Smooth muscle cell (in vitro differentiated cells): ENCODE results near the gene ROBO1. TPM values are rescaled to one million over a fixed set of nuclear protein-coding genes. Genes with fewer than 3 reads are reported as not detected.

Source experiments
- DNase-seq: peaks from one replicate; lab custom pipeline; 2025; ENCODE audit not compliant: unreplicated experiment; lab: John Stamatoyannopoulos, UW
- H2AFZ ChIP-seq: fragments of 200-600 bp; sonication (generic); 2 replicates; pipeline ENCODE4 v1.6.0; 2016; ENCODE audit warnings: antibody characterized with exemption, low read depth, mild to moderate bottlenecking
- H3F3A ChIP-seq: fragments of 200-600 bp; sonication (generic); 2 replicates; pipeline ENCODE4 v1.6.0; 2017; ENCODE audit warnings: antibody characterized with exemption, low read depth
- H3K27ac ChIP-seq: fragments of 200-600 bp; sonication (generic); 2 replicates; pipeline ENCODE4 v1.5.1; 2016; ENCODE audit warnings: low read depth, mild to moderate bottlenecking
- H3K27me3 ChIP-seq: fragments of 200-600 bp; sonication (generic); 2 replicates; pipeline ENCODE4 v1.6.1; 2016; ENCODE audit warnings: low read depth, mild to moderate bottlenecking
- H3K36me3 ChIP-seq: fragments of 200-600 bp; sonication (generic); 2 replicates; pipeline ENCODE4 v1.5.1; 2016; ENCODE audit warnings: low read depth
- H3K4me1 ChIP-seq: fragments of 200-600 bp; sonication (generic); 2 replicates; pipeline ENCODE4 v1.5.1; 2016; ENCODE audit warnings: low read depth
- H3K4me2 ChIP-seq: fragments of 200-600 bp; sonication (generic); 2 replicates; pipeline ENCODE4 v1.6.0; 2016; ENCODE audit warnings: mild to moderate bottlenecking
- H3K4me3 ChIP-seq: fragments of 200-600 bp; sonication (generic); 2 replicates; pipeline ENCODE4 v1.5.1; 2016; ENCODE audit warnings: mild to moderate bottlenecking
- H3K79me2 ChIP-seq: fragments of 200-600 bp; sonication (generic); 2 replicates; pipeline ENCODE4 v1.6.0; 2016; ENCODE audit warnings: low read depth, mild to moderate bottlenecking
- H3K9ac ChIP-seq: fragments of 200-600 bp; sonication (generic); 2 replicates; pipeline ENCODE4 v1.6.0; 2016; ENCODE audit warnings: low read depth
- H3K9me3 ChIP-seq: fragments of 200-600 bp; sonication (generic); replicated peaks from 2 replicates; pipeline ENCODE4 v1.5.1; 2016; ENCODE audit warnings: low read depth
- H4K20me1 ChIP-seq: fragments of 200-600 bp; sonication (generic); 2 replicates; pipeline ENCODE4 v1.6.0; 2016; ENCODE audit warnings: low read depth
- CTCF ChIP-seq: fragments of 200-600 bp; sonication (generic); IDR thresholded peaks from 2 replicates; pipeline ENCODE4 v1.5.1; 2017; ENCODE audit warnings: borderline replicate concordance, mild to moderate bottlenecking, antibody characterized with exemption; ENCODE audit not compliant: insufficient read depth, poor library complexity, severe bottlenecking
- WGBS: methylation state at CpG from one replicate; pipeline ENCODE4 v1.1.7; 2016; ENCODE audit warnings: low lambda C conversion rate; 5-methylcytosine and 5-hydroxymethylcytosine counted together
- polyA plus RNA-seq: library from polyadenylated mRNA; unstranded; fragments of >200 nt; fragmentation: Nextera tagmentation; extraction: Ambion mirVana; gene quantifications from 2 replicates; pipeline ENCODE4 v1.2.1, GENCODE V29; 2016
- total RNA-seq: library from RNA; depleted of rRNA; stranded (reverse); fragments of >200 nt; gene quantifications from 2 replicates; pipeline ENCODE4 v1.2.3, GENCODE V29; 2014

The ROBO1 gene
- total and polyA plus RNA-seq, 2 experiments from 2014 or later, result 30.5 to 79.5 TPM

GRCh38 chr3:79604681-79605080, 163.1 kb downstream of the ROBO1 start:
- Histone ChIP-seq H4K20me1 (no peaks in the 10 kb centered on the region), H3K27me3 (no peaks in the 10 kb centered on the region), H3K9ac (no peak overlapping the region), H3K36me3 (no peaks in the 10 kb centered on the region), H3K4me1 (no peaks in the 10 kb centered on the region), H3F3A (no peaks in the 10 kb centered on the region), H3K4me2 (no peak overlapping the region), H2AFZ (no peak overlapping the region), H3K9me3 (no peaks in the 10 kb centered on the region), H3K27ac (no peak overlapping the region), H3K79me2 (no peaks in the 10 kb centered on the region), H3K4me3 (no peak overlapping the region)
- TF ChIP-seq CTCF, result no peak
- WGBS, result 81% methylated on average over 2 of the region's 2 CpGs
- no peak for DNase-seq

DNA sequence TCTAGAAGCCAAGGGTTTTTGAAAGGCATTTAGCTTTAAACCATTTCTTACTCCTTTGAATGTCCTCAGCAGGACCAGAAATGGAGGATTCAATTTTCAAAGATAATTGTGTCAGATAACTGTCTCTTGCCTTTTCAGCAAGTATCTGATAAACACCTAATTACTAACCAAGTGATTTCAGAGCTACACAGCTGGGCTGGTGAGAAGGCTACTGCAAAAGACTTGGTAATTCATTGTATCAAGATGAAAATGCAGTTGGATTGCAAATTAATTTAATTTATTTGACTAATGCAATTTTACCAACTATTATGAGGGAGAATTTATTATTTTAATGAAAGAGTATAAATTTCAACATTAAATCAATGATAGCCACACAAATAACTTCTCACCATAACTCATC, 165.4 kb downstream of the ROBO1 start:
- no peak for TF ChIP-seq CTCF
- Histone ChIP-seq H3K4me1 (no peaks in the 10 kb centered on the region), H4K20me1 (no peaks in the 10 kb centered on the region), H3K27ac (no peak overlapping the region), H3F3A (no peaks in the 10 kb centered on the region), H3K9ac (no peak overlapping the region), H3K9me3 (no peaks in the 10 kb centered on the region), H2AFZ (no peak overlapping the region), H3K4me3 (no peak overlapping the region), H3K27me3 (no peaks in the 10 kb centered on the region), H3K79me2 (no peaks in the 10 kb centered on the region), H3K36me3 (no peaks in the 10 kb centered on the region), H3K4me2 (no peak overlapping the region)
- no peak for DNase-seq

DNA sequence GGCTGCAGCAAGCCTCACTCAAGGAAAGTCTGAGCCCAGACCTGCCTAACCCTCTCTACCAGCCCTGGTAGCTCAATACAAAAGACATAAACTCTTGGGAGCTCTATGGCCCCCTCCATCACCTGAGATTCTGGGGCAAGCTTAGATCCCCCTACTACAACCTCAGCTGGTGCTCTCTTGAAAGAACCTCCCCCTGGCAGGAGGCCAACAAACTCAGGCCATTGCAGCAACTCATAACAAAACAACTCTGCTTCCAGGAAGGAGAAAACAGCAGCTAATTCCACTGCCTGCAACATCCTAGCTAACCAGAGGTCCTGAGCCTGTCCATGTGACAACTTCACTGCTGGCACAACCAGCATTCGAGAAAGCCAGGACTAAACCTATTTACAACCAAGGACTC, 169.2 kb downstream of the ROBO1 start:
- Histone ChIP-seq H3K79me2 (no peaks in the 10 kb centered on the region), H3K27ac (no peak overlapping the region), H3K9ac (no peak overlapping the region), H3K27me3 (no peaks in the 10 kb centered on the region), H4K20me1 (no peaks in the 10 kb centered on the region), H3K4me2 (no peak overlapping the region), H3K9me3 (no peaks in the 10 kb centered on the region), H3K4me1 (no peaks in the 10 kb centered on the region), H2AFZ (no peak overlapping the region), H3K36me3 (no peaks in the 10 kb centered on the region), H3K4me3 (no peak overlapping the region), H3F3A (no peaks in the 10 kb centered on the region)
- WGBS, result 79% methylated on average over 1 of the region's 1 CpG
- no peak for DNase-seq
- no peak for TF ChIP-seq CTCF

DNA sequence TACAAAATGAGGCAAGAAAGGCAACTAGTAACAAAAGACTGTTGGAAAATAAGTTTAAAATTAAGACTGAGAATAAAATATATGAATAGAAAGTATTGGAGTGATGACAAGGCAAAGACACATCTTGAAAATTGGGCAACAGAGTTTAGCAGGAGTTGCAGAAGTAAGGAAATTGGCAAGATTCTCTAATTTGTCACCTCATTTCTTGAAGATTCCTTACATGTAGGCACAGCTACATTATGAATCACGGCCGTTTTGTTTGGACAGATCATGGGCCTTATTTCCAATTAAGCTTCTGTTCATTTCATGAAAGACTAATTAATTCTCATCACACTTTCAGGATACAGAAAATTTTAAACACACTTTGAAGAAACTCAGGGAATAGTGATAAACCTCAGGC, 170.1 kb downstream of the ROBO1 start:
- Histone ChIP-seq H3K36me3 (no peaks in the 10 kb centered on the region), H3K4me3 (no peak overlapping the region), H3K4me1 (no peaks in the 10 kb centered on the region), H3K27ac (no peak overlapping the region), H3F3A (no peaks in the 10 kb centered on the region), H3K9ac (no peak overlapping the region), H2AFZ (no peak overlapping the region), H3K27me3 (no peaks in the 10 kb centered on the region), H3K9me3 (no peaks in the 10 kb centered on the region), H3K79me2 (no peaks in the 10 kb centered on the region), H3K4me2 (no peak overlapping the region), H4K20me1 (no peaks in the 10 kb centered on the region)
- no peak for DNase-seq
- 78% methylated on average over 2 of the region's 2 CpGs for WGBS
- no peak for TF ChIP-seq CTCF
